K562 (cell line): ENCODE results near the gene RNF145. TPM values are rescaled to one million over a fixed set of nuclear protein-coding genes. Genes with fewer than 3 reads are reported as not detected.

Experiments
- BHLHE40 ChIP-seq: IDR thresholded peaks from 2 replicates; pipeline ENCODE4 v1.6.1; 2011; ENCODE audit warnings: low read length, improper control_type of control experiment
- ELF2 ChIP-seq: fragments of 250-450 bp; sonication (Bioruptor Pico); IDR thresholded peaks from 2 replicates; pipeline ENCODE4 v1.5.0; 2021; ENCODE audit warnings: mild to moderate bottlenecking
- ELF4 ChIP-seq: fragments of 450-650 bp; formaldehyde crosslinking; IDR thresholded peaks from 2 replicates; pipeline ENCODE4 v1.4.0; 2022; ENCODE audit warnings: missing genetic modification characterization
- HDAC1 ChIP-seq, 2 experiments: fragments of 450-650 bp; IDR thresholded peaks; 2 replicates each; pipeline ENCODE4 v1.6.1; 2016 to 2017; ENCODE audit warnings: inconsistent platforms in 1 of 2, mild to moderate bottlenecking in 1 of 2, moderate library complexity in 1 of 2
- NCOA2 ChIP-seq, 2 experiments: fragments of 450-650 bp; IDR thresholded peaks; 2 replicates each; pipeline ENCODE4 v1.6.1; 2018; ENCODE audit warnings: mild to moderate bottlenecking in 2 of 2, moderate library complexity in 1 of 2; ENCODE audit not compliant: partially characterized antibody in 2 of 2
- PHF21A ChIP-seq: fragments of 450-650 bp; IDR thresholded peaks from 2 replicates; pipeline ENCODE4 v1.6.1; 2017; ENCODE audit warnings: low read depth, borderline replicate concordance
- POLR2G ChIP-seq: fragments of 200-400 bp; formaldehyde crosslinking; IDR thresholded peaks from 2 replicates; pipeline ENCODE4 v1.6.1; 2017; ENCODE audit warnings: low read depth, mild to moderate bottlenecking, antibody characterized with exemption, low read length, moderate library complexity
- RUNX1 ChIP-seq: sonication (generic); IDR thresholded peaks from 2 replicates; pipeline ENCODE4 v1.6.1; 2016; ENCODE audit warnings: antibody characterized with exemption, low read depth
- STAT5A ChIP-seq: IDR thresholded peaks from 2 replicates; pipeline ENCODE4 v1.6.1; 2012; ENCODE audit warnings: low read length, inconsistent platforms, borderline replicate concordance
- TARDBP ChIP-seq: fragments of 450-650 bp; IDR thresholded peaks from 2 replicates; pipeline ENCODE4 v1.6.1; 2016
- ZNF12 ChIP-seq: sonication (generic); formaldehyde crosslinking; IDR thresholded peaks from 2 replicates; pipeline ENCODE4 v1.4.0; 2020; ENCODE audit warnings: mild to moderate bottlenecking, missing genetic modification reagents
- ZNF140 ChIP-seq: fragments of 250-450 bp; sonication (Bioruptor Pico); IDR thresholded peaks from 2 replicates; pipeline ENCODE4 v1.8.0; 2021; ENCODE audit warnings: moderate library complexity, mild to moderate bottlenecking, inconsistent platforms
- ZNF780A ChIP-seq: fragments of 250-450 bp; sonication (Bioruptor Pico); IDR thresholded peaks from 2 replicates; pipeline ENCODE4 v1.5.0; 2021; ENCODE audit warnings: mild to moderate bottlenecking
- polyA plus RNA-seq, 8 experiments: library from polyadenylated mRNA; depleted of rRNA in 4 of 8; stranded (reverse) in 5 of 8; unstranded in 3 of 8; fragments of >200 nt; fragmentation: Nextera tagmentation in 2 of 8; fragmentation: Illumina TruSeq in 1 of 8; extraction: Ambion mirVana in 2 of 8; extraction: Trizol in 1 of 8; gene quantifications; 2 replicates each; pipeline versions ENCODE4 v1.2.1 to v1.2.3, GENCODE V29; 2011 to 2014; ENCODE audit warnings: inconsistent platforms in 1 of 8, missing spikeins in 1 of 8
- total RNA-seq, 7 experiments: library from RNA; depleted of rRNA in 6 of 7; stranded (reverse); fragments of >200 nt in 6 of 7; fragmentation: Illumina TruSeq in 2 of 7; extraction: Trizol in 2 of 7; gene quantifications; 2 replicates each; pipeline versions ENCODE4 v1.2.1 to v1.2.3, GENCODE V29; 2011 to 2021; ENCODE audit warnings: low replicate concordance in 1 of 7
- TF ChIP-seq, protein P1 (sequence below): sonication (generic); formaldehyde crosslinking; IDR thresholded peaks from 2 replicates; pipeline ENCODE4 v1.8.1; 2022; ENCODE audit warnings: missing genetic modification reagents
- TF ChIP-seq, protein P2 (sequence below): fragments of 450-650 bp; formaldehyde crosslinking; IDR thresholded peaks from 2 replicates; pipeline ENCODE4 v1.4.0; 2020; ENCODE audit warnings: mild to moderate bottlenecking
- TF ChIP-seq, protein P3 (sequence below): fragments of 450-650 bp; IDR thresholded peaks from 2 replicates; pipeline ENCODE4 v1.6.1; 2016; ENCODE audit warnings: mild to moderate bottlenecking
- TF ChIP-seq, protein P4 (sequence below): fragments of 250-450 bp; sonication (Bioruptor Pico); IDR thresholded peaks from 2 replicates; pipeline ENCODE4 v1.8.0; 2022; ENCODE audit warnings: moderate library complexity, mild to moderate bottlenecking, inconsistent platforms
- TF ChIP-seq, protein P5 (sequence below): fragments of 150-350 bp; IDR thresholded peaks from 2 replicates; pipeline ENCODE4 v1.6.1; 2014; ENCODE audit warnings: low read depth, mild to moderate bottlenecking, low read length, borderline replicate concordance

Gene RNF145
- total and polyA plus RNA-seq, 9 of the 15 experiments (the other 6 are each of a cell fraction or from before 2014, with no cell fraction given): 13.6 to 40.7 (median 25.4) TPM

DNA sequence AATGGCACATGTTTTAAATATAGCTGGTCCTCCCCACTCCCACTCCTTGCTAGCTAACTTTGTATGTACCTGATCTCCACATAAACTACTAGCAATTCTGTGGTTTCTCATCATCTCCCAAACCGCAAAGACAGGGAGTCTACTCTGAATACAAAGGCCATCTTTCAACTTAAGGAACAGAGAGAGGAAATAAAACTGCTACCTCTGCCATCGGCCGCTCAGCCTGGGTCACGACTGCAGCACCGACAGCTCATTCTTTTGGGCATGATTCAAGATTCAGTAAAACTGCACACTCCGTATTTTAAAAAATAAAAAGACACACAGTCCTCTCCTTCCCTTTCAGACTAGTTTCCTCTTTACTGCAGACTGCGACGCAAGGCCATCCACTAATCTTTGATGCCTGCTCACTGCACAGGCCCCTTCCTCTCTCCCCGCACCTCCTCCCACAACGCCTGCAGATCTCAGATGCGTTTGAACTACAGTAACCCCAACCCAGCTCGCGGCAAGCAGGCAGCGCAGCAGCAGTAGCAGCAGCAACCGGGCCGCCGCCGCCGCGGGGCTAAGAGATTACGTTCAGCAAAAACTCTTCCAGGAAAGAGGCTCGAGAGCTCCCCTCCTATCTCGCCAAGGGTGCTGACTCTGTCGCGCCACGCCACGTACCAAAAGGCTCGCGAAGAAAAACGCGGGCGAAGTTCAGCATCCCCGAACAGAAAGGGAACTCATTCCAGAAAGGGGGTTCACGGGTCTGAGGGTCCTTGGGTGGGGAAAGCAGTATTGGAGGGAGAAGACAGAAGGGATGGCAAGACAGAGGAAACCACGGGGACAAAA is 1.5 kb downstream of the RNF145 start (continued):
- TF ChIP-seq, protein P1, sequence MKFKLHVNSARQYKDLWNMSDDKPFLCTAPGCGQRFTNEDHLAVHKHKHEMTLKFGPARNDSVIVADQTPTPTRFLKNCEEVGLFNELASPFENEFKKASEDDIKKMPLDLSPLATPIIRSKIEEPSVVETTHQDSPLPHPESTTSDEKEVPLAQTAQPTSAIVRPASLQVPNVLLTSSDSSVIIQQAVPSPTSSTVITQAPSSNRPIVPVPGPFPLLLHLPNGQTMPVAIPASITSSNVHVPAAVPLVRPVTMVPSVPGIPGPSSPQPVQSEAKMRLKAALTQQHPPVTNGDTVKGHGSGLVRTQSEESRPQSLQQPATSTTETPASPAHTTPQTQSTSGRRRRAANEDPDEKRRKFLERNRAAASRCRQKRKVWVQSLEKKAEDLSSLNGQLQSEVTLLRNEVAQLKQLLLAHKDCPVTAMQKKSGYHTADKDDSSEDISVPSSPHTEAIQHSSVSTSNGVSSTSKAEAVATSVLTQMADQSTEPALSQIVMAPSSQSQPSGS (CRISPR knock-in tag): no peak
- no peak for TF ChIP-seq ZNF12
- no peak; a peak in 2 of 4 replicates for TF ChIP-seq HDAC1 (IDR thresholded peaks at IDR 0.05)
- TF ChIP-seq ZNF140 (CRISPR knock-in tag): no peak
- peak; percentile 70; the same call in 1 of the 2 replicates for TF ChIP-seq PHF21A
- no peak; the same call in 1 of the 2 replicates for TF ChIP-seq ELF2
- no peak for TF ChIP-seq NCOA2 (IDR thresholded peaks at IDR 0.05; ENCODE audit: partially characterized antibody in 2 of 2)
- TF ChIP-seq, protein P2, sequence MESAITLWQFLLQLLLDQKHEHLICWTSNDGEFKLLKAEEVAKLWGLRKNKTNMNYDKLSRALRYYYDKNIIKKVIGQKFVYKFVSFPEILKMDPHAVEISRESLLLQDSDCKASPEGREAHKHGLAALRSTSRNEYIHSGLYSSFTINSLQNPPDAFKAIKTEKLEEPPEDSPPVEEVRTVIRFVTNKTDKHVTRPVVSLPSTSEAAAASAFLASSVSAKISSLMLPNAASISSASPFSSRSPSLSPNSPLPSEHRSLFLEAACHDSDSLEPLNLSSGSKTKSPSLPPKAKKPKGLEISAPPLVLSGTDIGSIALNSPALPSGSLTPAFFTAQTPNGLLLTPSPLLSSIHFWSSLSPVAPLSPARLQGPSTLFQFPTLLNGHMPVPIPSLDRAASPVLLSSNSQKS: no peak
- no peak; the same call in 1 of the 2 replicates for TF ChIP-seq STAT5A
- TF ChIP-seq, protein P3, sequence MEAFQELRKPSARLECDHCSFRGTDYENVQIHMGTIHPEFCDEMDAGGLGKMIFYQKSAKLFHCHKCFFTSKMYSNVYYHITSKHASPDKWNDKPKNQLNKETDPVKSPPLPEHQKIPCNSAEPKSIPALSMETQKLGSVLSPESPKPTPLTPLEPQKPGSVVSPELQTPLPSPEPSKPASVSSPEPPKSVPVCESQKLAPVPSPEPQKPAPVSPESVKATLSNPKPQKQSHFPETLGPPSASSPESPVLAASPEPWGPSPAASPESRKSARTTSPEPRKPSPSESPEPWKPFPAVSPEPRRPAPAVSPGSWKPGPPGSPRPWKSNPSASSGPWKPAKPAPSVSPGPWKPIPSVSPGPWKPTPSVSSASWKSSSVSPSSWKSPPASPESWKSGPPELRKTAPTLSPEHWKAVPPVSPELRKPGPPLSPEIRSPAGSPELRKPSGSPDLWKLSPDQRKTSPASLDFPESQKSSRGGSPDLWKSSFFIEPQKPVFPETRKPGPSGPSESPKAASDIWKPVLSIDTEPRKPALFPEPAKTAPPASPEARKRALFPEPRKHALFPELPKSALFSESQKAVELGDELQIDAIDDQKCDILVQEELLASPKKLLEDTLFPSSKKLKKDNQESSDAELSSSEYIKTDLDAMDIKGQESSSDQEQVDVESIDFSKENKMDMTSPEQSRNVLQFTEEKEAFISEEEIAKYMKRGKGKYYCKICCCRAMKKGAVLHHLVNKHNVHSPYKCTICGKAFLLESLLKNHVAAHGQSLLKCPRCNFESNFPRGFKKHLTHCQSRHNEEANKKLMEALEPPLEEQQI: no peak
- TF ChIP-seq POLR2G: peak; percentile 89
- TF ChIP-seq, protein P4, sequence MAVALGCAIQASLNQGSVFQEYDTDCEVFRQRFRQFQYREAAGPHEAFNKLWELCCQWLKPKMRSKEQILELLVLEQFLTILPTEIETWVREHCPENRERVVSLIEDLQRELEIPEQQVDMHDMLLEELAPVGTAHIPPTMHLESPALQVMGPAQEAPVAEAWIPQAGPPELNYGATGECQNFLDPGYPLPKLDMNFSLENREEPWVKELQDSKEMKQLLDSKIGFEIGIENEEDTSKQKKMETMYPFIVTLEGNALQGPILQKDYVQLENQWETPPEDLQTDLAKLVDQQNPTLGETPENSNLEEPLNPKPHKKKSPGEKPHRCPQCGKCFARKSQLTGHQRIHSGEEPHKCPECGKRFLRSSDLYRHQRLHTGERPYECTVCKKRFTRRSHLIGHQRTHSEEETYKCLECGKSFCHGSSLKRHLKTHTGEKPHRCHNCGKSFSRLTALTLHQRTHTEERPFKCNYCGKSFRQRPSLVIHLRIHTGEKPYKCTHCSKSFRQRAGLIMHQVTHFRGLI (CRISPR knock-in tag): no peak
- TF ChIP-seq RUNX1: no peak; the same call in 1 of the 2 replicates
- TF ChIP-seq BHLHE40: peak; percentile 56
- peak; percentile 53; the same call in 1 of the 2 replicates for TF ChIP-seq ELF4 (CRISPR knock-in tag)
- TF ChIP-seq, protein P5, sequence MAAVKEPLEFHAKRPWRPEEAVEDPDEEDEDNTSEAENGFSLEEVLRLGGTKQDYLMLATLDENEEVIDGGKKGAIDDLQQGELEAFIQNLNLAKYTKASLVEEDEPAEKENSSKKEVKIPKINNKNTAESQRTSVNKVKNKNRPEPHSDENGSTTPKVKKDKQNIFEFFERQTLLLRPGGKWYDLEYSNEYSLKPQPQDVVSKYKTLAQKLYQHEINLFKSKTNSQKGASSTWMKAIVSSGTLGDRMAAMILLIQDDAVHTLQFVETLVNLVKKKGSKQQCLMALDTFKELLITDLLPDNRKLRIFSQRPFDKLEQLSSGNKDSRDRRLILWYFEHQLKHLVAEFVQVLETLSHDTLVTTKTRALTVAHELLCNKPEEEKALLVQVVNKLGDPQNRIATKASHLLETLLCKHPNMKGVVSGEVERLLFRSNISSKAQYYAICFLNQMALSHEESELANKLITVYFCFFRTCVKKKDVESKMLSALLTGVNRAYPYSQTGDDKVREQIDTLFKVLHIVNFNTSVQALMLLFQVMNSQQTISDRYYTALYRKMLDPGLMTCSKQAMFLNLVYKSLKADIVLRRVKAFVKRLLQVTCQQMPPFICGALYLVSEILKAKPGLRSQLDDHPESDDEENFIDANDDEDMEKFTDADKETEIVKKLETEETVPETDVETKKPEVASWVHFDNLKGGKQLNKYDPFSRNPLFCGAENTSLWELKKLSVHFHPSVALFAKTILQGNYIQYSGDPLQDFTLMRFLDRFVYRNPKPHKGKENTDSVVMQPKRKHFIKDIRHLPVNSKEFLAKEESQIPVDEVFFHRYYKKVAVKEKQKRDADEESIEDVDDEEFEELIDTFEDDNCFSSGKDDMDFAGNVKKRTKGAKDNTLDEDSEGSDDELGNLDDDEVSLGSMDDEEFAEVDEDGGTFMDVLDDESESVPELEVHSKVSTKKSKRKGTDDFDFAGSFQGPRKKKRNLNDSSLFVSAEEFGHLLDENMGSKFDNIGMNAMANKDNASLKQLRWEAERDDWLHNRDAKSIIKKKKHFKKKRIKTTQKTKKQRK: no peak
- TF ChIP-seq TARDBP: no peak
- TF ChIP-seq ZNF780A: no peak
